ENCODE data around the gene SPATA13. TPM values are rescaled to one million over a fixed set of nuclear protein-coding genes. Genes with fewer than 3 reads are reported as not detected.

SPATA13 gene
- total RNA-seq, 1 experiment from 2014 or later, result 21.4 TPM

GRCh38 chr13:24228852-24229458 lies 68.4 kb downstream of the SPATA13 start (continued):
- TF ChIP-seq EZH2phosphoT487 (IDR thresholded peaks at IDR 0.05; ENCODE audit: borderline replicate concordance), result no peak

DNA sequence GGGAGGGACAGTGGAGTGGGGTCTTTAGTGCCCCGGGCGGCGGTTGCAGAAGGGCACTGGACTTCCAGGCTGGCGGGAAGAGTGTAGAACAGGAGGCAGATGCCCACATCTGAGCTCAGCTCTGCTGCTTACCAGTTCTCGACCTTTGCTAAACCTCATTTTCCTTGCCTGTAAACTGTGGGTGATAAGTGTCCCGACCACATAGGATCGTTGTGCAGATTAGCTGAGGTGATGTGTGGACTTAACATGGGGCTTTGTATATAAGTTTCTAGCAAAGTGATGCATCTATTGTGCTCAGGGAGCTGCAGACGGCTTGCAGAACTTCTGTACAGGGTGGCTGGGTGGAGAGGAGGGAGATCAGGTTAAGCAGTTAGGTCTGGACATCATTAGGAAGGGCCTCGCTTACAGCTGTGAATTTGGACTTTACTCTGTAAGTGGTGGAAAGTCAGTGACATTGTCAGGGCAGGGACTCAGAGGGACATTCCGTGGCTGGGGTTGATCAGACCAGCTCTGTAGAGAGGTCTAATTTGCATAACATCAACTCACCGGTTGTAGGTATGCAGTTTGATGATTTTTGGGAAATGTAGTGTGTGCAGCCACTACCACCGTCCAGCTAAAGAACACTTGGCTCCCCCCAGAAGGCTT lies 70.0 kb downstream of the SPATA13 start:
- Histone ChIP-seq H3K4me3 (replicated peaks in 1 of 2; ENCODE audit: low read depth in 1 of 2, low read length in 2 of 2) (no peak overlapping the region), H3K9ac (ENCODE audit: low read length) (no peak overlapping the region), H3K4me1 (ENCODE audit: control insufficient read depth in 1 of 2, insufficient read depth in 2 of 2, low read length in 2 of 2) (peaks cover 0 to 2% of the 10 kb centered on the region in 2 experiments; a peak in 1 of 4 replicates), H4K20me1 (ENCODE audit: insufficient read depth) (peaks cover 3% of the 10 kb centered on the region; the same call in 1 of the 2 replicates), H3K27ac (ENCODE audit: low read depth, low read length) (no peak overlapping the region), H3K9me3 (ENCODE audit: control insufficient read depth in 1 of 2, insufficient read depth in 1 of 2, low read depth in 1 of 2, low read length in 2 of 2) (no peaks in the 10 kb centered on the region), H3K36me3 (ENCODE audit: control insufficient read depth in 1 of 2, insufficient read depth in 2 of 2, low read length in 2 of 2) (no peaks in the 10 kb centered on the region), H3K9me2 (ENCODE audit: insufficient read depth) (no peaks in the 10 kb centered on the region), H3K27me3 (ENCODE audit: insufficient read depth, low read length) (no peaks in the 10 kb centered on the region), H3K79me2 (ENCODE audit: insufficient read depth, low read length) (peaks cover 57% of the 10 kb centered on the region), H3K4me2 (ENCODE audit: low read length) (no peak overlapping the region), H2AFZ (ENCODE audit: low read depth, low read length, poor library complexity, severe bottlenecking) (no peak overlapping the region)
- ChIA-PET POLR2A (no interaction called here), CTCF (interaction anchor here (1.2 to 1.7 kb wide), 4 partner anchors 178 to 270 kb away, joined by 3 to 7 read pairs (median 3); no protein-coding TSS in a partner anchor), RAD21 (ENCODE audit: low non-redundant PET in 1 of 2, low total read pairs in 2 of 2, uncharacterized antibody in 2 of 2, unreplicated experiment in 2 of 2) (no interaction called here)
- TF ChIP-seq ATF3 (IDR thresholded peaks at IDR 0.05) (no peak), ZFX (IDR thresholded peaks at IDR 0.05) (no peak), POLR2A (IDR thresholded peaks at IDR 0.05; ENCODE audit: borderline replicate concordance, extremely low read depth, insufficient read depth, insufficient read length) (no peak), SRF (IDR thresholded peaks at IDR 0.05; ENCODE audit: low read depth) (no peak)
- TF ChIP-seq, protein P1, sequence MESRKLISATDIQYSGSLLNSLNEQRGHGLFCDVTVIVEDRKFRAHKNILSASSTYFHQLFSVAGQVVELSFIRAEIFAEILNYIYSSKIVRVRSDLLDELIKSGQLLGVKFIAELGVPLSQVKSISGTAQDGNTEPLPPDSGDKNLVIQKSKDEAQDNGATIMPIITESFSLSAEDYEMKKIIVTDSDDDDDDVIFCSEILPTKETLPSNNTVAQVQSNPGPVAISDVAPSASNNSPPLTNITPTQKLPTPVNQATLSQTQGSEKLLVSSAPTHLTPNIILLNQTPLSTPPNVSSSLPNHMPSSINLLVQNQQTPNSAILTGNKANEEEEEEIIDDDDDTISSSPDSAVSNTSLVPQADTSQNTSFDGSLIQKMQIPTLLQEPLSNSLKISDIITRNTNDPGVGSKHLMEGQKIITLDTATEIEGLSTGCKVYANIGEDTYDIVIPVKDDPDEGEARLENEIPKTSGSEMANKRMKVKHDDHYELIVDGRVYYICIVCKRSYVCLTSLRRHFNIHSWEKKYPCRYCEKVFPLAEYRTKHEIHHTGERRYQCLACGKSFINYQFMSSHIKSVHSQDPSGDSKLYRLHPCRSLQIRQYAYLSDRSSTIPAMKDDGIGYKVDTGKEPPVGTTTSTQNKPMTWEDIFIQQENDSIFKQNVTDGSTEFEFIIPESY (IDR thresholded peaks at IDR 0.05; ENCODE audit: extremely low read depth, insufficient replicate concordance, low read length), result no peak
- no TSS peak for BruUV-seq (replicated peaks)
- no peak for ATAC-seq
- intact Hi-C loops (cut with micrococcal nuclease), result no loop called here
- no peak for DNase-seq (ENCODE audit: low read depth, low spot score)

Data from HCT116 (cell line).